GM21737 (cell line): ENCODE results near the gene ARHGAP27.
"Not testable (repeated sequence)": the region's sequence is repeated elsewhere in the genome, so short reads cannot be mapped to it uniquely, and the experiment has no call there.

ENCODE experiments used
- ATAC-seq: cut with Tn5 transposase; IDR thresholded peaks from one replicate; pipeline ENCODE4 v1.9.1; 2021; ENCODE audit warnings: mild to moderate bottlenecking, moderate library complexity; ENCODE audit not compliant: unreplicated experiment

ARHGAP27 gene

GRCh38 chr17:45446872-45447625 lies 14.4 kb upstream of the ARHGAP27 start:
- ATAC-seq = not testable (repeated sequence)

DNA sequence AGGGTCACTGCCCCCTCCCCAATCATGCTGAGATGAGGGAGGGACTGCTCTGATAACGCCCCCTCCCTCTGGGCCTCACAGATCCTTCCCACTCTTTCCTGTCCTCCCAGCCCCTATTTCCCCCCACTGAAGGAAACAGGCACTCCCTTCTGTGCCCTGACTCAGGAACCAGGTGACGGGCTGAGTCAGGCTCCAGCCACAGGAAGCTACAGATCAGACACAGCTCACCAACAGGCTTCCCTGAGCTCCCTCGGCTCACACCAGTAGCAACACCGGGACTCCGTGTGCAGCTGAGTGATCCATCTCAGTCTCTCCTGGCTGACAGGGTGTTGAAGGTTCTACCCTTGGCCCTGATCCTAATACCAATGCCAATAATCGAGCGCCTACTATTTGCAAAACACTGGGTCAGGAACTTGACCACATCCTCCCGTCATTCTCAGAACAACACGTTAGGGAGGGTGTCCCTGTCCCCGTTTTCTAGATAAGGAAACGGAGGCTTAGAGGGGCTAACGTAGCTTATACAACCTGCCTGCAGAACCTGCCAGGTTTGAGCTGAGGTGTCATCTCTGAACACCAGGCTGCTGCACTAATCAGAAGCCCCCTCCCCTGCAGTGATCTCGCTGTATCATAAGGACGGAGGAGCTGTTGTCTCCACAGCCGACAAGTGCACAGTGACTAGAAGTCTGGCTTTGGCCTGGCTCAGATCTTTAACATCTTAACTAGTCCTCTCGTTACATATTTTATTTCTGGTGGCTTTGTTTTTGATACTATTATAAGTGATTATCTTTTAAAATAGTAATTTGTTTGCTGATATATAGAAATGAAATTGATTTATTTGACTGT lies 13.5 kb upstream of the ARHGAP27 start:
- ATAC-seq = not testable (repeated sequence)

- not testable (repeated sequence) for ATAC-seq
Measured at GRCh38 chr17:45444856-45445820, 12.5 kb upstream of the ARHGAP27 start.

DNA sequence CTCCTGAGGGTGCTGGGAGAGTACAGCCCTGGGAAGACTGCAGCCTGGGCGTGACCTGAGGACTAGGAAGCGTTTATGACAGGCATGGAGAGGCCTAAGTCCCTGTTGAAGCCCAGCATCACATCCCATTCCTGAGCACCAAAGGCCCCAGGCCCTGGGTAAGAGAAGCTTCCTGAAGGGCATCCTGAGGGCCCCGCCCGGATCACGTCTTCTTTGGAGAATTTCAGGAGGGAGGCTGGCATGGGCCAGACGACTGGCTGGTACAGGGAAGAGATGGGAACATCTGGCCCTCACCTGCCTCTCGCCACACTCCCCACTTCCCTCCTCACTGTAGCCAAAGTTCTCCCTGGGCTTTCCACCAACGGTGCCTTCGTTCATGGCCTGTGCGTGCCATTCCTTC lies 11.6 kb upstream of the ARHGAP27 start:
- not testable (repeated sequence) for ATAC-seq

DNA sequence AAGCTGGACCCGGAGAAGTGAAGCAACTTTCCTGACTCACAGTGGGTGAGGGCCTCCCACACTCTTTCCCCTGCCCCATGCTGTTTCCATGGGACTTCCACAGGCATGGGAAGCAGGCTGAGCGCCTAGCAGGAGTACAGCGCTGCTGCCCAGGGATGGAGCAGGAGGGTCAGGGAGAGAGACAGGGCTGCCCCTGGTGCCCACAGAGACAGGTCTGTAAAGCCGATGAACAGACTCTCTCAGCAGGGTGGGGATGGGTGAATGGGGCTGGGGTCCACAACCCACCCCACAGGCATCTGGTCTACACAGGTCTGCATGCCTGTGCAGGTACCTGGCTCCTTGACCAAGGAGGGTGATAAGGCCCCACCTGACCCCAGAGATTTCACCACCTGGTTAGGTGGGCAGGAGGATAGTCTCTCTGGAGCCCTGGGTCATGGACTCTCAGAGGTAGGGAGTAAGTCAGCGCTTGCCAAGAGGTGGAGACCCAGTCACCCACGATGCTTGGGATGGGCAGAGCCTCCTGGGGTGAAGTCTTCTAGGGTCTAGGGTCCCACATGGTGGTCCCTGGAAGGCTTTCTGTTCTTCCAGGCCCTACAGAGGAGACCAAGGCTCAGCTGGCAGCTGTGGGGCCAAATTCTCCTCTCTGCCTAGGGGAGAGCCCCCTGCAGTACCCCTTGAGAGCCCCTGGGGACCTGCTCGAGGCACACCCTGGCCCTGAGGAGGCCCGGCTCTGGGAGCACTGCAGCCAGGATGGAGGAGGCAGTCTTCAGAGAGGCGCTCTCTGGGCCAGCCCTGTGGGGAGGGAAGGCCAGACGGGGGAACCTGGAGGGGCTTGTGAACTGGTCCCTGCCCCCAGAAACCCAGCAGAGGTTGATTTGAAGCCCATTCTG lies 10.9 kb upstream of the ARHGAP27 start:
- not testable (repeated sequence) for ATAC-seq

DNA sequence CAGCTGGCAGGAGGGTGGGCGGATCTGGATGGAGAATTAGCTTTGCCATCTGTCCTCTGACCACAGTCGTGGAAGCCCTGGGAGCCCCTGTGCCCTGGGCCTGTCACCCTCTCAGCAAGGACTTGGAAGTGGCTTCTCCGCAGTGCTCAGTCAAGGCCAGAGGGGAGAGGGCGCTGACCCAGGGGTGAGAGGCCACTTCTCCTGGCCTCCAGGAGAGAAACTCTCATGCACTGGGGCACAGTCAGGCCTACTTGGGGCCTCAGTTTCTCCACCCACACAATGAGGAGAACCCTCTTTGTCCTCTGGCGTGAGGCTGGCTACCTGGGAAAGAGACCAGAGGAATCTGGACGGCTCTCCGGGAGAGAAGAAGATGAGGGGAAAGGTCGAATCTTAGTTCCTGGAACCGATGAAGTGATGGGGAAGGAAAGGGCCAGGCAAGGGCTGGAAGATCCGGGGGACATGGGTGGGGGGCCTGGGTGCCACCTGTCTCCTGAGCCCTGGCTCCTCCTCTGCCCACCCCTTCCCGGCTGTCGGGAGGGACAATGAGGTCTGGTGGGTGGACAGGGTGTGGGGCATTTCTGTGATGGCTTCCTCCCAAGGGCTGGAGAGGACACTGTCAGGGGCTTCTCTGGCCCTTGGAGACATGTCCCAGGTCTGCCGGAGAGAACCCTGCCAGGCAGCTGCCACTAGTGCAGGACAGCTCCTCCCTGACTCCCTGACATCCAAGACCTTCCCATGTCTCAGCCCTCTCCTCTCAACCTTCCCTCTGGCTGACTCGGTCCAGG lies 9.0 kb upstream of the ARHGAP27 start:
- no peak for ATAC-seq

GRCh38 chr17:45440839-45441515 lies 8.3 kb upstream of the ARHGAP27 start:
- peak; percentile 70 for ATAC-seq

GRCh38 chr17:45440161-45440778 lies 7.6 kb upstream of the ARHGAP27 start:
- ATAC-seq = no peak

GRCh38 chr17:45438931-45439610 lies 6.4 kb upstream of the ARHGAP27 start:
- ATAC-seq = no peak

DNA sequence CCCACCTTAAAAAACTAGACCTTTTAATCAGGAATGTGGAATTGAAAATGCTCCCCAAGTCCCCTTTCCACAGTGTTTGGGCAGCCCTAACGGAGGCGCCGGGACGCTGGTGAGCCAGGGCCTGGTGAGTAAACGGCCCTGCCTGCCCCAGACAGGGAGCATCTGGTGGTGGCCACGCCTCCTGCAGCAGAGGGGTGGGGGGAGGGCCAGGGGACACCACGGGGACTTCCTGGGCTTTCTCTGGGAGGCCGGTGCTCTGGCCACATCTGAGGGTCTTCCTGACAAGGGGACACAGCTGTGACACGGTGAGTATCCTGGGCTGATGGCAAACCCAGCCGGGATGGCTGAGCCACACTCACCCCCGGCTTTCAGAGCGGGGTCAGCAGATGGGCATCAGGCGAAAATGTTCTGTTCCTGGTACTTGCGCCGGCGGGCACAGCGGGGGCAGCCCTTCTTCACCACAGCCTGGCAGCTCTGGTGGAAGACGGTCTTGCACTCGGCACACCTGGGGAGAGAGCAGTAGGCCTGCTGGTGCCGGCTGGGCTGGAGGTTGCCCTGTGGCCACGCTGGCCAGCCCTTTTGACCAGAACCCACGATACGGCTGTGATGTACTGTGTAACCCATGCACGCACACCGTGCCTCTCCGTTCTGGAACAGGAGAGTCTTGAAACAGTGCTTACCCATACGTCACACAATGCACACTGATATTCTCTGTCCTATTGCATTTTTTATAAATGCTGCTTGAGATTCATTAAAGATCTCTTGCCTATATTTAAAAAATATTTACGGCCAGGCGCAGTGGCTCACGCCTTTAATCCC lies 5.0 kb upstream of the ARHGAP27 start:
- ATAC-seq = no peak

DNA sequence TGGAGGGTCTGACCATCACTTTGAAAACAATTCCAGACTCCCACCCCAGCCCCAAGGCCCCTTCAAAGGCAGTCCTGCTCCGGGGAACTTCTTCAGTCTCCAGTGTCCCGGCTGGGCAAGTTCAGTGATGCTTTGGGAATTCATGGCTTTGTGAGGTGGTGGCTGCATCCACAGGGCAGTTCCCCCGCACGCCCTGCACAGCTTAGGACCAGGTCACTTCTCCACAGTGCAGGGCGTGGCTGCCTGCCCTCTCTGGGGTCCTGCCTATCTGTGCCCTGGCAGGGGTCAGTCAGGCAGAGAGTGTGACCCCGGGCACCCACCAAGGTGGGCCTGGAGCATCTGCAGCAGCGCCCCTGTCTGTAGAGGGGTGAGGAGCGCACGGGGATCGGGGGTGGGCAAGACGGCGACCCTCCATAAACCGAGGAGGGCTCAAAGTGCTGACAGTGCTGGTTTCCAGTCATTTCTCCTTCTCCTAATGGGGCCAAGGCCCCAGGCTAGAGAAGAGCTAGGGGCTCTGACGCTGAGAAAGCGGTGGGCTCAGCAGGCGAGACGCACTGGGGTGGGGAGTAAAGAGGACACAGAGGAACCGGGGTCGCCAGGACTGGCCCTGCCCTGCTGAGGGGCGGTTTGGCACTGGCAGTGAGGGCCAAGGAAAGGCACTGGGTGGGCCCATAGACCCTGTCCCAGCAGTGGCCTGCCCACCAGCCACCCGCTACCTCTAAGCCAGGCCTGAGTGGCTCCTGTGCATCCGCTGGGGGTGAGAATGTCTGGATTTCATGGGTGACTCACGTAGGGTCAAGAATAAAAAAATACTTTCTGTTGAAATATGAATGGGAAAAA lies 4.2 kb upstream of the ARHGAP27 start:
- no peak for ATAC-seq

GRCh38 chr17:45436161-45436560 lies 3.5 kb upstream of the ARHGAP27 start:
- no peak for ATAC-seq

DNA sequence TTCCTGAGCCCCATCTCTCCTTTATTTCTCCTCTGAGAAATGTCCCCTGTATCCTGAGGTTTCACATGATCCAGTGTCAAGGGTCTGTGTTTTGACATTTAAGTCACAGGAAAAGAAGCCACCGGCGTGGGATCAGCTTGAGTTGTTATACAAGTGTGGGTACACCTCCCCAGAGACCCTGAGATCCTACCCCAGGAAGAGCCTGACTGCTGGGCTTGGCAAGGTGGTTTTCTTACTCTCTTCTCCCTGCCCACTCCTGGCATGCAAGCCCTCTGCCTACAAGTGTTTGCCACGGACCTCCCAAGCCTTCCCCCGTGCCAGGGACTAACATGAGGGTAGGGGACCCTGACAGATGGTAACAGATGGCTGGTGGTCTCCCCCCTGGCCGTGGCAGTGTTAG lies 2.8 kb upstream of the ARHGAP27 start:
- no peak for ATAC-seq

DNA sequence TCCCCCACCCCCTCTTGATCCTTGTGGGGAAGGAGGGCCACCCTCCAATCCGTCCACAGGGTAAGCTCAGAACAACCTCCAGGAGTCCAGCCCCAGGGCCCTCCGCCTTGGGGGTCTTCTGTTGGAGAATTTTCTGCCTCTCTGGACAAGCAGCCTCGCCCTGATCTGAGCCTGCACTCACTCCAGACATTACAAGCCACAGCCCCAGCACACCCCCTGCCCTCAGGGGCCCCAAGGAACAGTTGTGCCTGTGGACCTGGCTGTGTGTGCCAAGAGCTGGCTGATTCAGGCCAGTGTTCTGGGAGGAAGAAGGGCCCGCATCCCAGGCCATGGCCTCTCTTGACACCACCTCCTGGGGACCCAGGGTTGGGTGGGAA lies 477 bp upstream of the ARHGAP27 start:
- ATAC-seq = no peak

GRCh38 chr17:45431531-45432404 lies 902 bp downstream of the ARHGAP27 start:
- ATAC-seq = peak; percentile 44
